ENCODE results near the gene ENTPD1.
"Not testable (repeated sequence)": the region's sequence is repeated elsewhere in the genome, so short reads cannot be mapped to it uniquely, and the experiment has no call there.

Gene ENTPD1

GRCh38 chr10:95756041-95756761 lies at the start of gene ENTPD1:
TSS of gene ENTPD1 (plus strand) at chr10:95756163. CDS start at chr10:95756240, 77 bp downstream.
- no peak for DNase-seq

- no peak for DNase-seq
These were observed 49.4 kb upstream of the ENTPD1 start for GRCh38 chr10:95706573-95706972.

- DNase-seq, result no peak
These were observed 49.0 kb upstream of the ENTPD1 start for GRCh38 chr10:95706990-95707389.

- no peak for DNase-seq
These were observed 44.5 kb upstream of the ENTPD1 start for GRCh38 chr10:95711492-95711891.

- DNase-seq, result no peak
These were observed 39.5 kb upstream of the ENTPD1 start for GRCh38 chr10:95716466-95716865.

- DNase-seq, result no peak
These were observed 39.1 kb upstream of the ENTPD1 start for GRCh38 chr10:95716866-95717265.

GRCh38 chr10:95720745-95721144 lies 35.2 kb upstream of the ENTPD1 start:
- not testable (repeated sequence) for DNase-seq

- not testable (repeated sequence) for DNase-seq
These were observed 33.5 kb upstream of the ENTPD1 start for GRCh38 chr10:95722496-95722895.

- DNase-seq, result no peak
These were observed 27.4 kb upstream of the ENTPD1 start for GRCh38 chr10:95728526-95728925.

GRCh38 chr10:95729323-95730055 lies 26.5 kb upstream of the ENTPD1 start:
- DNase-seq, result no peak

- no peak for DNase-seq
These were observed 25.7 kb upstream of the ENTPD1 start for GRCh38 chr10:95730233-95730632.

GRCh38 chr10:95732907-95733306 lies 23.1 kb upstream of the ENTPD1 start:
- not testable (repeated sequence) for DNase-seq

GRCh38 chr10:95739056-95739455 lies 16.9 kb upstream of the ENTPD1 start:
- DNase-seq, result no peak

GRCh38 chr10:95741807-95742467 lies 14.0 kb upstream of the ENTPD1 start:
- DNase-seq, result no peak

- peak; percentile 56 for DNase-seq
These were observed 13.5 kb upstream of the ENTPD1 start for GRCh38 chr10:95742485-95742884.

- no peak for DNase-seq
These were observed 12.9 kb upstream of the ENTPD1 start for GRCh38 chr10:95742962-95743535.

GRCh38 chr10:95745501-95745900 lies 10.5 kb upstream of the ENTPD1 start:
- DNase-seq, result no peak

GRCh38 chr10:95748349-95748748 lies 7.6 kb upstream of the ENTPD1 start:
- DNase-seq, result no peak

GRCh38 chr10:95755511-95756004 lies 405 bp upstream of the ENTPD1 start:
- no peak for DNase-seq

- DNase-seq, result no peak
These were observed 1.1 kb downstream of the ENTPD1 start for GRCh38 chr10:95756809-95757684.

- no peak for DNase-seq
These were observed 2.5 kb downstream of the ENTPD1 start for GRCh38 chr10:95758351-95759025.

All from NCI-H774 (cell line).